GM19035 (cell line): ENCODE results near the gene LCN12.

ENCODE experiments used
- ATAC-seq: cut with Tn5 transposase; IDR thresholded peaks from one replicate; pipeline ENCODE4 v1.9.1; 2021; ENCODE audit not compliant: unreplicated experiment

The LCN12 gene

GRCh38 chr9:136944519-136945332, 7.3 kb upstream of the LCN12 start, which contains the start of the genes C8G and FBXW5:
Gene C8G, plus strand, starts transcription at chr9:136945243. Its CDS starts 78 bp downstream, at chr9:136945321.
Gene FBXW5, minus strand, starts transcription at chr9:136944738. Its CDS starts 655 bp downstream, at chr9:136944083.
- peak; percentile 88 for ATAC-seq

- no peak for ATAC-seq
These were observed 6.5 kb upstream of the LCN12 start for GRCh38 chr9:136945333-136946227.

- no peak for ATAC-seq
These were observed 5.6 kb upstream of the LCN12 start for GRCh38 chr9:136946228-136947027.

GRCh38 chr9:136947028-136947891, 4.8 kb upstream of the LCN12 start:
- no peak for ATAC-seq

DNA sequence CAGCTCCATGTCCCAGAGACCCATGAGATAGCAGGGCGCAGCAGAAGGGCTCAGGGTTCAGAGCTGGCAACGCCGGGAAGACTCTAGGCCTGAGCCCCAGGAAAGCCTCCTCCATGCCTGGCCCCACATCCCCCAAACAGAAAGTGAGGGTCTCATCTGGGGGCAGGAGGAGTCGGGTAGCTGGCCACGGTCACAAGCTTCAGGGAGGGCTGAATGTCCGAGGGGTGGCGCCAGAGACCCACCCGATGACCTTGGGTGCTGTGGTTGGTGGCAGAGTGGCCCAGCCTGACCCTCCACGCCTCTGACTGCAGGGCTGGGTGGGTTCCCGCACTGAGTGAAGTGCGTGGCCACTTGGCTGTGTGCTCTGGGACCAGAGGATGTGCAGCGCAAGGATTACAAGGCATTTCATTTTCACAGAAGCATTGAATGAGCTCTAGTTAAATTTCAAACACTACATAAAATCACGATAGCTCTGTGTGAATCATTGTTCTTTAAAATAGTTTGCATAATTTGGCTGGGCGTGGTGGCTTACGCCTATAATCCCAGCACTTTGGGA, 4.0 kb upstream of the LCN12 start:
- no peak for ATAC-seq

DNA sequence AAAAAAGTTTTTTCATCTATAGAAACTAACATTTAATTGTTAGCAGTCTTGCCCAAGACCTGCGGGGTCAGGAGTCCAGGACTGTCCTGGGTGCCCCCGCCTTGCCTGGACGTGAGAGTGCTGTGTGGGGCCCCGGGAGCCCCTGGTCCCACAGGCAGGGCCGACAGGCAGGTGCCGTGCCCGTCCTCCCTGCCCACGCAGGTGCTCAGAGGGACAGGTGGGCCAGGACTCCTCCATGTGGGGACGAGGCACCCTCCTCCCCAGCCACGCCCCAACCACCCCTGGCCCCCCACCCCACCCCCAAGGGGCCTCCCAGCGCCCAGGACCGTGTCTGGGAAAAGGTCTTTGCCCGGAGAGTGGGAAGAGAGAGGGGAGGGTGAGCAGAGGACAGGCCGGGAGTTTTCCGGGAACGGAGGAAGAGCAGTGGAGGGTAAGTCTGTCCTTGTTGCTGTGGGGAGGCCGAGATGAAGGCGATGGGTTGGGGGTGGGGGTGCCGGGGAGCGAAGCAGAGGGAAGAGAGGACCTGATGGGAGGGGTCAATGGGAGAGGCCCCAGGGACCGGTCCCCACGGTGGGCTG, 2.7 kb upstream of the LCN12 start:
- ATAC-seq, result no peak

- ATAC-seq, result peak; percentile 80
These were observed 2.0 kb upstream of the LCN12 start for GRCh38 chr9:136949817-136950655.

DNA sequence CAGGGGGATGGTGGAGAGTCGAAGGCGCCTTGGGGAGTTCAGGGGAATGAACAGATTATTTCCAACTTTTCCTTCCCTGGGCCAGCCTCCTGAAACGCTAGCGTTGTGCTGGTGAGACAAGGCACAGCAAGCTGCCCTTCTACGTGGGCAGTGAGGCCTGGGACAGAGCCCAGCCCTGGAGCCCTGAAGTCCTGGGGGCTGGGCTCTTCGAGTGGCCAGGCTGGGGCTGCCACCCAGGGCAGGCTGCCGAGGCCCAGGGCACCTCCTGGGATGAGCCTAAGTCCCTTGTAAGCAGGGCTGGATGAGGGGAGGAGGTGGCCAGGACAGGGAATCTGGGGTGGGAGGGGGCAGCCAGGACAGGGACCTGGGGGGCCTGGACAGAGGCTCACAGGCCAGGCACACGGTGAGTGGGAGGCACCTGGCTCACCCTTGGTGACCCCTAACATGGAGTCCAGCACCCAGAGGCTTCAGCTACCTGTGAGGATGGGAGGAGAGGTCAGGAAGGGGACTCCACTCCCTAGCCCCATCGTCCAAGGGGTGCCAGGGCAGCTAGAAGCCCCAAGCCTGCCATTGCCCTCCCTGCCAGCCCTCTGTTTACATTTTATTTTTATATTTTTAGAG, 1.3 kb upstream of the LCN12 start:
- no peak for ATAC-seq

GRCh38 chr9:136952321-136952850, 313 bp downstream of the LCN12 start:
- no peak for ATAC-seq

DNA sequence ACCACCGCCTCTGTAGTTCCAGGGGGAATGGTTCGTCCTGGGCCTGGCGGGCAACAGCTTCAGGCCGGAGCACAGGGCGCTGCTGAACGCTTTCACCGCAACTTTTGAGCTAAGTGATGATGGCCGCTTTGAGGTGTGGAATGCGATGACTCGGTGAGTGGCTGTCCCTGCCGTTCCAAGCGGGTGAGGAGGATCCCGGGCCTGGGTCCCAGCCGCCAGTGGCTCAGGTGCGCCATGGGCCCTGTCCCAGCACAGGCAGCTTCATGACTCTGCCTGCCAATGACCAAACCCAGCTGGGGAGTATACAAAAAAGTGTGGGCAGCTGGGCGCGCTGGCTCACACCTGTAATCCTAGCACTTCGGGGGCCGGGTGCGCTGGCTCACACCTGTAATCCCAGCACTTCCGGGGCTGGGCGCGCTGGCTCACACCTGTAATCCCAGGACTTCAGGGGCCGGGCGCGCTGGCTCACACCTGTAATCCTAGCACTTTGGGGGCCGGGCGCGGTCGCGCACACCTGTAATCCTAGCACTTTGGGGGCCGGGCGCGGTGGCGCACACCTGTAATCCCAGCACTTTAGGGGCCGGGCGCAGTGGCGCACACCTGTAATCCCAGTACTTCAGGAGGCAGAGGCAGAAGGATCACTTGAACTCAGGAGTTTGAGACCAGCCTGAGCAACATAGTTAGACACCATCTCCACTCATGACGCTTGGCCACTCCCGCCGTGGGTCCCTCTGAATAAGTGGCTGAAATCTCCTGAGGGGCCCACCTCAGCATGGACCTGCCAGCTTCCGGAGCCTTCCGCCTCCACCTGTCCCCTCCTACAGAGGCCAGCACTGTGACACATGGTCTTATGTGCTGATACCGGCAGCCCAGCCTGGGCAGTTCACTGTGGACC, 1.1 kb downstream of the LCN12 start:
- no peak for ATAC-seq

GRCh38 chr9:136953771-136954269, 1.7 kb downstream of the LCN12 start:
- no peak for ATAC-seq

GRCh38 chr9:136954270-136955083, 2.4 kb downstream of the LCN12 start:
- ATAC-seq, result no peak

- no peak for ATAC-seq
These were observed 3.3 kb downstream of the LCN12 start for GRCh38 chr9:136955202-136955942.

GRCh38 chr9:136955943-136956335, 3.9 kb downstream of the LCN12 start:
- ATAC-seq, result no peak

GRCh38 chr9:136956604-136957003, 4.5 kb downstream of the LCN12 start:
- no peak for ATAC-seq
